Kidney (tissue), 22 donors: Measurements from ENCODE around the gene WDR55. TPM values are rescaled to one million over a fixed set of nuclear protein-coding genes. Genes with fewer than 3 reads are reported as not detected.
"Not testable (repeated sequence)": the region's sequence is repeated elsewhere in the genome, so short reads cannot be mapped to it uniquely, and the experiment has no call there.

Source experiments
- DNase-seq, 5 donors: peaks; one replicate each; pipeline ENCODE4 v3.0.0-alpha.2; 2013 to 2020
- FAIRE-seq: peaks from 2 replicates; lab custom pipeline; 2012; peaks lifted over from hg19 to GRCh38; lab: Jason Lieb, UNC
- H3K27ac ChIP-seq, 2 donors: one replicate each; pipeline ENCODE4 v1.7.0; 2013; ENCODE audit warnings: low read depth in 2 of 2, low read length in 2 of 2, inconsistent platforms in 1 of 2
- H3K27me3 ChIP-seq: one replicate; pipeline ENCODE4 v1.7.1; 2013; ENCODE audit warnings: low read length, inconsistent platforms; ENCODE audit not compliant: control insufficient read depth, insufficient read depth
- H3K36me3 ChIP-seq, 3 donors: one replicate each; pipeline versions ENCODE4 v1.7.0 to v1.7.1; 2013; ENCODE audit warnings: low read length in 3 of 3, control low read depth in 1 of 3, inconsistent platforms in 1 of 3; ENCODE audit not compliant: insufficient read depth in 3 of 3, control insufficient read depth in 2 of 3
- H3K4me1 ChIP-seq, 3 donors: one replicate each; pipeline versions ENCODE4 v1.7.0 to v1.7.1; 2013; ENCODE audit warnings: low read length in 3 of 3, inconsistent platforms in 1 of 3, low read depth in 1 of 3; ENCODE audit not compliant: control insufficient read depth in 2 of 3, insufficient read depth in 2 of 3
- H3K4me3 ChIP-seq, 3 donors: one replicate each; pipeline versions ENCODE4 v1.7.0 to v1.8.1; 2013; ENCODE audit warnings: low read length in 3 of 3, control low read depth in 1 of 3, inconsistent platforms in 1 of 3
- H3K9ac ChIP-seq, 3 donors: one replicate each; pipeline versions ENCODE4 v1.7.0 to v1.7.1; 2013; ENCODE audit warnings: low read length in 3 of 3, control low read depth in 1 of 3, inconsistent platforms in 1 of 3
- H3K9me3 ChIP-seq, 3 donors: one replicate each; pipeline versions ENCODE4 v1.7.0 to v1.7.1; 2013; ENCODE audit warnings: low read length in 3 of 3, control low read depth in 1 of 3, inconsistent platforms in 1 of 3; ENCODE audit not compliant: control insufficient read depth in 2 of 3, insufficient read depth in 1 of 3
- intact Hi-C: fragments of 100-400 bp; cut with DNase I; formaldehyde crosslinking; loops from one replicate; pipeline ENCODE4 v1.11.1; 2022
- long read RNA-seq, 10 donors: library from polyadenylated mRNA in 1 of 10; unstranded in 1 of 10; transcript quantifications; one replicate each; pipeline ENCODE4 v2.0.0 and lab custom pipeline, GENCODE V29; 2021 to 2026
- polyA plus RNA-seq: library from polyadenylated mRNA; stranded (reverse); fragments of 350-450 nt; fragmentation: Illumina TruSeq; extraction: RNeasy Lipid Tissue Mini Kit (QIAGEN cat#74804); gene quantifications from one replicate; pipeline ENCODE4 v1.2.3, GENCODE V29; 2014; ENCODE audit warnings: low read depth, low replicate concordance; ENCODE audit not compliant: insufficient read depth
- total RNA-seq: library from RNA; stranded (reverse); fragmentation: NEBNext Ultra II Directional; extraction: Animal tissue kit (Norgen Biotek cat#: 25700); gene quantifications from one replicate; pipeline ENCODE4 v1.2.1, GENCODE V29; 2021
- TF ChIP-seq, protein P1 (sequence below): IDR thresholded peaks from 3 replicates; pipeline ENCODE4 v1.5.1; 2012; ENCODE audit warnings: mild to moderate bottlenecking, moderate library complexity, borderline replicate concordance; ENCODE audit not compliant: insufficient read depth; ENCODE audit errors: extremely low read depth
- donor health status: control.
- donor health status: control.
- donor health status: control.
- donor health status: control.
- donor health status: control.
- donor health status: DM: yes; HTN: yes; CAD: no.
- donor health status: Normal renal cell carcinoma (clear cell type).

The WDR55 gene, protein sequence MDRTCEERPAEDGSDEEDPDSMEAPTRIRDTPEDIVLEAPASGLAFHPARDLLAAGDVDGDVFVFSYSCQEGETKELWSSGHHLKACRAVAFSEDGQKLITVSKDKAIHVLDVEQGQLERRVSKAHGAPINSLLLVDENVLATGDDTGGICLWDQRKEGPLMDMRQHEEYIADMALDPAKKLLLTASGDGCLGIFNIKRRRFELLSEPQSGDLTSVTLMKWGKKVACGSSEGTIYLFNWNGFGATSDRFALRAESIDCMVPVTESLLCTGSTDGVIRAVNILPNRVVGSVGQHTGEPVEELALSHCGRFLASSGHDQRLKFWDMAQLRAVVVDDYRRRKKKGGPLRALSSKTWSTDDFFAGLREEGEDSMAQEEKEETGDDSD
- total RNA-seq, result 20.8 TPM
- polyA plus RNA-seq, result 13.7 TPM
- long read RNA-seq, donor 1, partial matches to known transcripts, result 11 of 11 reads
- long read RNA-seq, donor 1, other reads (novel, unspliced or antisense), result 0 of 11 reads
- long read RNA-seq, donor 2, full-length matches to known transcripts, result 2 of 2 reads
- long read RNA-seq, donor 2, partial matches to known transcripts, result 0 of 2 reads
- long read RNA-seq, donor 2, other reads (novel, unspliced or antisense), result 0 of 2 reads
- long read RNA-seq, donor 3, full-length matches to known transcripts, result 1 of 1 reads
- long read RNA-seq, donor 3, partial matches to known transcripts, result 0 of 1 reads
- long read RNA-seq, donor 3, other reads (novel, unspliced or antisense), result 0 of 1 reads
- long read RNA-seq, donor 4, result 0 reads
- long read RNA-seq, donor 5, result 0 reads
- long read RNA-seq, donor 6, result 0 reads
- long read RNA-seq, donor 7, full-length matches to known transcripts, result 29 of 46 reads
- long read RNA-seq, donor 7, partial matches to known transcripts, result 4 of 46 reads
- long read RNA-seq, donor 7, other reads (novel, unspliced or antisense), result 13 of 46 reads
- long read RNA-seq, donor 8, full-length matches to known transcripts, result 2 of 18 reads
- long read RNA-seq, donor 8, partial matches to known transcripts, result 16 of 18 reads
- long read RNA-seq, donor 8, other reads (novel, unspliced or antisense), result 0 of 18 reads
- long read RNA-seq, donor 9, result 0 reads
- long read RNA-seq, donor 10, full-length matches to known transcripts, result 1 of 10 reads
- long read RNA-seq, donor 10, partial matches to known transcripts, result 9 of 10 reads
- long read RNA-seq, donor 10, other reads (novel, unspliced or antisense), result 0 of 10 reads

DNA sequence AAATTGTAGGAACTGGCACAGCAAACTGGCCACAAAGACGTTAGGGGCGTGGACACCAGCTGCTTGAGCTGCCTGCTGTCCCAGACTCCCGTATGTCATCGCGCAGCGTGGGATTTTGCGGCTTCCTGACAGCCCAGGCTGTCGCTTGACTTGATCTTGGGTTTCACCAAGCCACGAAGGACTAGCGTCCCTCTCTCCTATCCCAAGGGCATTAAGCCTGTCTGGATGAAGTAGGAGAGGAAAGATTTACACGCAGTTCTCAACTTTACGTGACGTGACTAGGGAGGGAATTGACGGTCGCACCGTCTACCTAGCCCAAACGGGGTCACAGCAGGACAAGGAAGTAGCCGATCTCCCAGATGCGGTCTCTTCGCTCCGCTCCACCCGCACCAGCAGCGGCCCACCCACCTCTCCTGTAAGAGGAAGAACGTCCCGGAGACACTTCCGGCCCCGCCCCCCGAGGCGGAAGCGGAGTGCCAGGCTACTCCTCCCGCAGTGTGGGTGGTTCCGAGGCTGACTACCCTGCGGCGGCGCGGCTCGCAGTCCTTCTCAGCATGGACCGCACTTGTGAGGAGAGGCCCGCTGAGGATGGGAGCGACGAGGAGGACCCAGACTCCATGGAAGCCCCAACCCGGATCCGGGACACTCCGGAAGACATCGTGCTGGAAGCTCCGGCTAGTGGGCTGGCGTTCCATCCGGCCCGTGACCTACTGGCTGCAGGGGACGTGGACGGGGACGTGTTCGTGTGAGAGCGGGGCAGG, at the start of gene WDR55:
WDR55 (plus strand) TSS at position 546 of the 761 bp plus-strand sequence; CDS start at position 555, 9 bp downstream.
- peaks cover 0 to 49% (median 40%) of the 10 kb centered on the region in 3 donors for H3K36me3 ChIP-seq
- FAIRE-seq, result no peak

DNA sequence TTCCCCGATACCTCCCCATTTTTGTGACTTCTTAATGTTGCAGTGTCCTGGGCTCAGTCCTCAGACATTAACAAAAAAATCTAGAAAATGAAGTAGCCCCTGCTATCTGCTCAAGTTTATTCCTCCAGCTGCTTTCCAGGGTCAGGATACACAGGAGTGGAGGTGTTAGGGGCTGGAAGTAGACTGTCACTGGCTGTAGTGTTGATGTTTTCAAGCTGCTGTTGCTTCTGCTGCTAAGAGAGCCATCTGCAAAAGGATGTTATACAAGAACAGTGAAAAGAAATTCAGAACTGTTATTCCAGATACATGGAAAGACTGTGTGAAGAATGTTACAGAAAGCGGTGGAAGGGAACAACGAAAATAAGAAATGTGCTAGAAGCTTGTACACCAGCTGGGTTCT, 42.4 kb upstream of the WDR55 start:
- intact Hi-C loops, result no loop called here
- Histone ChIP-seq H3K36me3 (no peaks in the 10 kb centered on the region), H3K4me1 (no peaks in the 10 kb centered on the region), H3K9me3 (no peaks in the 10 kb centered on the region), H3K27ac (no peak overlapping the region), H3K9ac (no peak overlapping the region), H3K27me3 (no peaks in the 10 kb centered on the region), H3K4me3 (no peak overlapping the region)
- DNase-seq (peak in 2 of 5 donors; percentile 11 to 42), FAIRE-seq (no peak)
- TF ChIP-seq, protein P1, sequence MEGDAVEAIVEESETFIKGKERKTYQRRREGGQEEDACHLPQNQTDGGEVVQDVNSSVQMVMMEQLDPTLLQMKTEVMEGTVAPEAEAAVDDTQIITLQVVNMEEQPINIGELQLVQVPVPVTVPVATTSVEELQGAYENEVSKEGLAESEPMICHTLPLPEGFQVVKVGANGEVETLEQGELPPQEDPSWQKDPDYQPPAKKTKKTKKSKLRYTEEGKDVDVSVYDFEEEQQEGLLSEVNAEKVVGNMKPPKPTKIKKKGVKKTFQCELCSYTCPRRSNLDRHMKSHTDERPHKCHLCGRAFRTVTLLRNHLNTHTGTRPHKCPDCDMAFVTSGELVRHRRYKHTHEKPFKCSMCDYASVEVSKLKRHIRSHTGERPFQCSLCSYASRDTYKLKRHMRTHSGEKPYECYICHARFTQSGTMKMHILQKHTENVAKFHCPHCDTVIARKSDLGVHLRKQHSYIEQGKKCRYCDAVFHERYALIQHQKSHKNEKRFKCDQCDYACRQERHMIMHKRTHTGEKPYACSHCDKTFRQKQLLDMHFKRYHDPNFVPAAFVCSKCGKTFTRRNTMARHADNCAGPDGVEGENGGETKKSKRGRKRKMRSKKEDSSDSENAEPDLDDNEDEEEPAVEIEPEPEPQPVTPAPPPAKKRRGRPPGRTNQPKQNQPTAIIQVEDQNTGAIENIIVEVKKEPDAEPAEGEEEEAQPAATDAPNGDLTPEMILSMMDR, result no peak

More for the DNA sequence above, at the start of gene WDR55:
- DNase-seq, result peak; percentile 93 to 99 (median 95)
- Histone ChIP-seq H3K4me1 (no peaks in the 10 kb centered on the region), H3K27ac (peak within 1 kb of the TSS; percentile 86 to 91), H3K4me3 (peak within 1 kb of the TSS; percentile 83 to 91 (median 89)), H3K27me3 (no peaks in the 10 kb centered on the region), H3K9ac (peak within 1 kb of the TSS; percentile 75 to 87 (median 84)), H3K9me3 (no peaks in the 10 kb centered on the region)
- intact Hi-C loops, result no loop called here
- TF ChIP-seq, protein P1, result no peak

DNA sequence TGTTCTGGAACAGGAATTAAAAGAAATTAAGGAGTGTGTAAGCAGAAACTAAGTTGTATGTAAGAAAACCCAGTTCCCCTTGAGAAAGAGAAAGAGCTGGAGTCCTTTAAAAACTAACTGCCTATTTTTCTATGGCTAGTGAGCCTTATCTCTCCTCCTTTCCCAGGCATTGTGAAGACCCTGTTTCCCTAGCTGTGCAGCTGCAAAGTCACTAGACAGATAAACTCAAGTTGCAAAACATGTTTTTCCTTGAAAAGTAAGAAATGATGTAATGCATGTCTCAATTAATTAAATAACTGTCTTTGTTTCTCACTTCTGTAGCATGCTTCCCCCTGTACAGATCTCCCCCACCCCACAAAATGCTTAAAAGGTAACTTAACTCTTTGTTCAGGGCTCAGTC, 41.6 kb upstream of the WDR55 start:
- H3K36me3 ChIP-seq, H3K9ac ChIP-seq, H3K4me1 ChIP-seq, H3K27ac ChIP-seq, H3K27me3 ChIP-seq, H3K4me3 ChIP-seq, FAIRE-seq, H3K9me3 ChIP-seq, intact Hi-C loops, DNase-seq: not testable (repeated sequence)

DNA sequence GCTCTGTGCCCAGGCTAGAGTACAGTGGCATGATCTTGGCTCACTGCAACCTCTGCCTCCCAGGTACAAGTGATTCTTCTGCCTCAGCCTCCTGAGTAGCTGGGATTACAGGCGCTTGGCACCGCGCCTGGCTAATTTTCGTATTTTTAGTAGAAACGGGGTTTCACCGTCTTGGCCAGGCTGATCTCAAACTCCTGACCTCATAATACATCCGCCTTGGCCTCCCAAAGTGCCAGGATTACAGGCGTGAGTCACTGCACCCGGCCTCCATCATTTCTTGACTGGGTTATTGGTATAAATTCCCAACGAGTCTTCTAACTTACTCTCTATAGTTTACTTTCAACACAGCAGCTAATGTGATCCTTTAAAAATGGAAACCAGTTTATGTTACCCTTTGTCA, 39.8 kb upstream of the WDR55 start:
- H3K4me1 ChIP-seq, H3K4me3 ChIP-seq, H3K9me3 ChIP-seq, H3K27me3 ChIP-seq, FAIRE-seq, H3K9ac ChIP-seq, intact Hi-C loops, DNase-seq, H3K27ac ChIP-seq, H3K36me3 ChIP-seq: not testable (repeated sequence)
